Measurements from ENCODE around the gene EGFR.

- no peak for TF ChIP-seq TAF1 (IDR thresholded peaks at IDR 0.05; ENCODE audit: borderline replicate concordance, low read depth, low read length)
- no peak for TF ChIP-seq EZH2phosphoT487 (IDR thresholded peaks at IDR 0.05; ENCODE audit: borderline replicate concordance, low read depth)
- no peak for TF ChIP-seq POLR2AphosphoS5 (IDR thresholded peaks at IDR 0.05; ENCODE audit: low read depth, low read length)
- no peak for TF ChIP-seq CTCF (IDR thresholded peaks at IDR 0.05)
- TF ChIP-seq FOXJ3 (CRISPR knock-in tag; IDR thresholded peaks at IDR 0.05) = no peak
- no peak for TF ChIP-seq RCOR1 (IDR thresholded peaks at IDR 0.05; ENCODE audit: low read length)
These were observed 40.3 kb upstream of the EGFR start for GRCh38 chr7:54978364-54979116.

Measured in SK-N-SH (cell line).